ENCODE data around the gene APOC1. TPM values are rescaled to one million over a fixed set of nuclear protein-coding genes. Genes with fewer than 3 reads are reported as not detected.
A peak's percentile ranks its signal among the peaks of the same experiment; 100 is the strongest.
"Not testable (repeated sequence)": the region's sequence is repeated elsewhere in the genome, so short reads cannot be mapped to it uniquely, and the experiment has no call there.

Gene APOC1
- total RNA-seq, 1 donor from 2014 or later = 32.3 TPM

- no peak for DNase-seq (ENCODE audit: low spot score)
Observed at GRCh38 chr19:44912854-44913253, 1.6 kb upstream of the APOC1 start.

- not testable (repeated sequence) for DNase-seq (ENCODE audit: low spot score)
Observed at GRCh38 chr19:44913512-44914432, 636 bp upstream of the APOC1 start.

GRCh38 chr19:44924243-44924725 lies 9.9 kb downstream of the APOC1 start:
- DNase-seq (ENCODE audit: low spot score) = no peak

GRCh38 chr19:44925114-44925891 lies 10.9 kb downstream of the APOC1 start:
- DNase-seq (ENCODE audit: low spot score) = no peak

GRCh38 chr19:44926245-44927077 lies 12.1 kb downstream of the APOC1 start:
- DNase-seq (ENCODE audit: low spot score) = not testable (repeated sequence)

GRCh38 chr19:44927746-44928145 lies 13.3 kb downstream of the APOC1 start:
- no peak for DNase-seq (ENCODE audit: low spot score)

GRCh38 chr19:44930088-44930487 lies 15.7 kb downstream of the APOC1 start:
- no peak for DNase-seq (ENCODE audit: low spot score)

- DNase-seq (ENCODE audit: low spot score) = no peak
Observed at GRCh38 chr19:44931541-44931940, 17.1 kb downstream of the APOC1 start.

GRCh38 chr19:44939668-44940067 lies 25.3 kb downstream of the APOC1 start:
- no peak for DNase-seq (ENCODE audit: low spot score)

GRCh38 chr19:44942067-44942571 lies 27.7 kb downstream of the APOC1 start, which contains the start of gene APOC4:
APOC4 (plus strand) TSS chr19:44942237; CDS start chr19:44942278, 41 bp downstream.
- no peak for DNase-seq (ENCODE audit: low spot score)

GRCh38 chr19:44943801-44944249 lies 29.4 kb downstream of the APOC1 start:
- no peak for DNase-seq (ENCODE audit: low spot score)

- no peak for DNase-seq (ENCODE audit: low spot score)
Observed at GRCh38 chr19:44947041-44947581, 32.7 kb downstream of the APOC1 start.

GRCh38 chr19:44948237-44948636 lies 33.8 kb downstream of the APOC1 start:
- DNase-seq (ENCODE audit: low spot score) = no peak

GRCh38 chr19:44948763-44949374 lies 34.5 kb downstream of the APOC1 start:
- no peak for DNase-seq (ENCODE audit: low spot score)

- DNase-seq (ENCODE audit: low spot score) = no peak
Observed at GRCh38 chr19:44949550-44949949, 35.1 kb downstream of the APOC1 start.

GRCh38 chr19:44951179-44952159 lies 37.1 kb downstream of the APOC1 start:
- no peak for DNase-seq (ENCODE audit: low spot score)

GRCh38 chr19:44954278-44954648 lies 39.9 kb downstream of the APOC1 start:
- DNase-seq (ENCODE audit: low spot score) = no peak

GRCh38 chr19:44954649-44955504 lies 40.5 kb downstream of the APOC1 start, which contains the start of gene CLPTM1:
CLPTM1 (plus strand) TSS chr19:44955380; CDS start chr19:44955396, 16 bp downstream.
- DNase-seq (ENCODE audit: low spot score) = peak; percentile 99
